HL-60 (cell line): ENCODE data around the gene SAMHD1.
"Not testable (repeated sequence)": the region's sequence is repeated elsewhere in the genome, so short reads cannot be mapped to it uniquely, and the experiment has no call there.

Experiments used
- DNase-seq, 2 experiments: peaks; one replicate each; pipeline ENCODE4 v3.0.0-alpha.2; 2010 to 2020; ENCODE audit warnings: low read depth in 1 of 2, low spot score in 1 of 2
- H3K27ac ChIP-seq: fragments of 250-450 bp; sonication (Bioruptor Pico); replicated peaks from 2 replicates; pipeline ENCODE4 v1.5.1; 2020; ENCODE audit warnings: mild to moderate bottlenecking, moderate library complexity
- H3K27me3 ChIP-seq: fragments of 250-450 bp; sonication (Bioruptor Pico); 2 replicates; pipeline ENCODE4 v1.5.1; 2021; ENCODE audit warnings: mild to moderate bottlenecking, moderate library complexity; ENCODE audit not compliant: insufficient read depth, poor library complexity, severe bottlenecking
- H3K4me3 ChIP-seq: replicated peaks from 2 replicates; pipeline ENCODE4 v1.5.1; 2011; ENCODE audit warnings: mild to moderate bottlenecking, control low read depth, low read length; ENCODE audit not compliant: insufficient read depth
- CTCF ChIP-seq: IDR thresholded peaks from one replicate; pipeline ENCODE4 v1.5.1; 2011; ENCODE audit warnings: low read length, control low read depth, inconsistent platforms; ENCODE audit not compliant: insufficient read depth
- GABPA ChIP-seq: IDR thresholded peaks from 2 replicates; pipeline ENCODE4 v1.6.1; 2012; ENCODE audit warnings: low read depth
- POLR2AphosphoS5 ChIP-seq: IDR thresholded peaks from 2 replicates; pipeline ENCODE4 v1.6.1; 2012; ENCODE audit warnings: low read depth
- REST ChIP-seq: IDR thresholded peaks from 2 replicates; pipeline ENCODE4 v1.6.1; 2012; ENCODE audit warnings: low read depth; ENCODE audit not compliant: insufficient replicate concordance
- SPI1 ChIP-seq: IDR thresholded peaks from 2 replicates; pipeline ENCODE4 v1.6.1; 2012; ENCODE audit warnings: low read depth, mild to moderate bottlenecking, borderline replicate concordance

The SAMHD1 gene

GRCh38 chr20:36967636-36968035, 16.1 kb upstream of the SAMHD1 start:
- H3K27ac ChIP-seq, result no peak overlapping the region
- no peaks in the 10 kb centered on the region for H3K27me3 ChIP-seq
- H3K4me3 ChIP-seq, result no peak overlapping the region
- no peak for DNase-seq
- TF ChIP-seq REST (no peak), SPI1 (no peak), GABPA (no peak), CTCF (no peak), POLR2AphosphoS5 (no peak)

GRCh38 chr20:36966965-36967364, 15.5 kb upstream of the SAMHD1 start:
- DNase-seq, H3K27me3 ChIP-seq, H3K4me3 ChIP-seq, H3K27ac ChIP-seq: not testable (repeated sequence)

- not testable (repeated sequence) for H3K4me3 ChIP-seq, H3K27me3 ChIP-seq, DNase-seq, H3K27ac ChIP-seq
Observed at GRCh38 chr20:36962354-36962941, 10.9 kb upstream of the SAMHD1 start.

- Histone ChIP-seq H3K4me3 (no peak overlapping the region), H3K27ac (peak overlapping the region; percentile 68; the same call in 1 of the 2 replicates), H3K27me3 (no peaks in the 10 kb centered on the region)
- no peak for DNase-seq
- TF ChIP-seq GABPA (no peak), SPI1 (no peak), POLR2AphosphoS5 (no peak), REST (no peak), CTCF (no peak)
Observed at GRCh38 chr20:36959242-36959641, 7.7 kb upstream of the SAMHD1 start.

GRCh38 chr20:36957875-36958667, 6.6 kb upstream of the SAMHD1 start:
- peak; percentile 94 for DNase-seq
- H3K27me3 ChIP-seq, result no peaks in the 10 kb centered on the region
- H3K27ac ChIP-seq, result peak overlapping the region; percentile 68
- no peak overlapping the region for H3K4me3 ChIP-seq
- TF ChIP-seq SPI1, result peak; percentile 100
- TF ChIP-seq CTCF, result no peak
- peak; percentile 40 for TF ChIP-seq REST
- TF ChIP-seq GABPA, result no peak
- peak; percentile 87 for TF ChIP-seq POLR2AphosphoS5
